Colonic mucosa (tissue), 4 donors: ENCODE measurements around the gene FPR3. TPM values are rescaled to one million over a fixed set of nuclear protein-coding genes. Genes with fewer than 3 reads are reported as not detected.
"Not testable (repeated sequence)": the region's sequence is repeated elsewhere in the genome, so short reads cannot be mapped to it uniquely, and the experiment has no call there.

Experiments
- DNase-seq: peaks from one replicate; pipeline ENCODE4 v3.0.0-alpha.2; 2020
- H3K27ac ChIP-seq: fragments of 200-600 bp; one replicate; pipeline ENCODE4 v1.8.0; 2021
- H3K27me3 ChIP-seq: fragments of 200-600 bp; one replicate; pipeline ENCODE4 v1.8.0; 2021
- H3K36me3 ChIP-seq: fragments of 200-600 bp; one replicate; pipeline ENCODE4 v1.8.0; 2021
- H3K4me1 ChIP-seq: fragments of 200-600 bp; one replicate; pipeline ENCODE4 v1.8.0; 2021; ENCODE audit warnings: mild to moderate bottlenecking
- H3K4me3 ChIP-seq: fragments of 200-600 bp; one replicate; pipeline ENCODE4 v1.8.0; 2021
- H3K9ac ChIP-seq, 2 donors: one replicate each; pipeline ENCODE4 v1.7.0; 2013; ENCODE audit warnings: control low read depth in 2 of 2, low read depth in 2 of 2, low read length in 2 of 2
- H3K9me3 ChIP-seq: fragments of 200-600 bp; one replicate; pipeline ENCODE4 v1.8.0; 2021
- intact Hi-C: fragments of 100-400 bp; cut with DNase I; formaldehyde crosslinking; loops from one replicate; pipeline ENCODE4 v1.14.1; 2022
- total RNA-seq, 2 donors: library from RNA; stranded (reverse); fragmentation: NEBNext Ultra II Directional in 1 of 2; extraction: Animal tissue kit (Norgen Biotek cat#: 25700) in 1 of 2; gene quantifications; one replicate each; pipeline ENCODE4 v1.2.1, GENCODE V29; 2021
- TF ChIP-seq, protein P1 (sequence below): fragments of 200-600 bp; IDR thresholded peaks from one replicate; pipeline ENCODE4 v1.8.0; 2022; ENCODE audit warnings: antibody characterized with exemption, mild to moderate bottlenecking
- donor health status: healthy.
- donor health status: DM: no; HTN: no; CAD: no.
- donor health status: DM: no; HTN: no; CAD: no.

The FPR3 gene
- total RNA-seq, 2 donors from 2014 or later: 1.3 to 7.1 TPM

DNA sequence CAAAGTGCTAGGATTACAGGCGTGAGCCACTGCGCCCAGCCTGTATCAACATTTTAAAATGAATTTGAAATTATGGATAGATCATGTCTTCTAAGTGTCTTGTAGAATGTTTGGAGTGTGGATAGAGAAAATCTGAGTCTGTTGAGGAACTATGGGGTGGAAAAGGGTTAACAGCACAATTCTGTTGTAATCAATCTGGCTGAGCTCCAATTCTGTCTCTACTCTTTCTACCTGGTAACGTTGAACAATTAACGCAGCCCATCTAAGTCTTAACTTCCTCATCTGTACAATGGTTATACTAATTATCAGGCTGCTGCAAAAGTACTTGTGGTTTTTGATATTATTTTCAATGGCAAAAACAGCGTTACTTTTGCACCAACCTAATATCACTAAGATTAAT lies 29.9 kb upstream of the FPR3 start:
- Histone ChIP-seq H3K36me3 (no peaks in the 10 kb centered on the region), H3K9ac (no peak overlapping the region), H3K27ac (no peak overlapping the region), H3K9me3 (no peaks in the 10 kb centered on the region), H3K4me3 (no peak overlapping the region), H3K27me3 (no peaks in the 10 kb centered on the region), H3K4me1 (no peaks in the 10 kb centered on the region)
- intact Hi-C loops: no loop called here
- no peak for DNase-seq
- TF ChIP-seq, protein P1, sequence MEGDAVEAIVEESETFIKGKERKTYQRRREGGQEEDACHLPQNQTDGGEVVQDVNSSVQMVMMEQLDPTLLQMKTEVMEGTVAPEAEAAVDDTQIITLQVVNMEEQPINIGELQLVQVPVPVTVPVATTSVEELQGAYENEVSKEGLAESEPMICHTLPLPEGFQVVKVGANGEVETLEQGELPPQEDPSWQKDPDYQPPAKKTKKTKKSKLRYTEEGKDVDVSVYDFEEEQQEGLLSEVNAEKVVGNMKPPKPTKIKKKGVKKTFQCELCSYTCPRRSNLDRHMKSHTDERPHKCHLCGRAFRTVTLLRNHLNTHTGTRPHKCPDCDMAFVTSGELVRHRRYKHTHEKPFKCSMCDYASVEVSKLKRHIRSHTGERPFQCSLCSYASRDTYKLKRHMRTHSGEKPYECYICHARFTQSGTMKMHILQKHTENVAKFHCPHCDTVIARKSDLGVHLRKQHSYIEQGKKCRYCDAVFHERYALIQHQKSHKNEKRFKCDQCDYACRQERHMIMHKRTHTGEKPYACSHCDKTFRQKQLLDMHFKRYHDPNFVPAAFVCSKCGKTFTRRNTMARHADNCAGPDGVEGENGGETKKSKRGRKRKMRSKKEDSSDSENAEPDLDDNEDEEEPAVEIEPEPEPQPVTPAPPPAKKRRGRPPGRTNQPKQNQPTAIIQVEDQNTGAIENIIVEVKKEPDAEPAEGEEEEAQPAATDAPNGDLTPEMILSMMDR: no peak

DNA sequence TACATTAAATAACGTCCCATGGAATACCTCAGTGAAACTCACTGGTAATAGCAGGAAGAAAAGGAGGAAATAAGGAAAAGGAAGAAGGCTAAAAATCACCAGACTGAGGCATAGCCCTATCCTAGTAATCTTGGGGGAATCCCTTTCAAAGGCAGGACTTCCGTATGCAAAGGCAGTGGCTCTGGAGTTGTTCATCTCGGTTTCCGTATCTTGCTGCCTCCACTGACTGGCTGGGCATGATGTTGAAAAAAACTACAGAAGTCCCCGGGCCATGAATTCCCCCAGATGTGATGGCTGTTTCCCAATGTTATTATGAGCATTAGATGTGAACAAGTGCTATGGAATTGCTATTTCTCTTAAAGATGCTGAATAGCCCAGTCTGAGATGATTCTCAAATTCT lies 28.5 kb upstream of the FPR3 start:
- Histone ChIP-seq H3K27ac (no peak overlapping the region), H3K9ac (no peak overlapping the region), H3K4me3 (no peak overlapping the region), H3K4me1 (no peaks in the 10 kb centered on the region), H3K9me3 (no peaks in the 10 kb centered on the region), H3K36me3 (no peaks in the 10 kb centered on the region), H3K27me3 (no peaks in the 10 kb centered on the region)
- no peak for DNase-seq
- TF ChIP-seq, protein P1: no peak
- intact Hi-C loops: no loop called here

DNA sequence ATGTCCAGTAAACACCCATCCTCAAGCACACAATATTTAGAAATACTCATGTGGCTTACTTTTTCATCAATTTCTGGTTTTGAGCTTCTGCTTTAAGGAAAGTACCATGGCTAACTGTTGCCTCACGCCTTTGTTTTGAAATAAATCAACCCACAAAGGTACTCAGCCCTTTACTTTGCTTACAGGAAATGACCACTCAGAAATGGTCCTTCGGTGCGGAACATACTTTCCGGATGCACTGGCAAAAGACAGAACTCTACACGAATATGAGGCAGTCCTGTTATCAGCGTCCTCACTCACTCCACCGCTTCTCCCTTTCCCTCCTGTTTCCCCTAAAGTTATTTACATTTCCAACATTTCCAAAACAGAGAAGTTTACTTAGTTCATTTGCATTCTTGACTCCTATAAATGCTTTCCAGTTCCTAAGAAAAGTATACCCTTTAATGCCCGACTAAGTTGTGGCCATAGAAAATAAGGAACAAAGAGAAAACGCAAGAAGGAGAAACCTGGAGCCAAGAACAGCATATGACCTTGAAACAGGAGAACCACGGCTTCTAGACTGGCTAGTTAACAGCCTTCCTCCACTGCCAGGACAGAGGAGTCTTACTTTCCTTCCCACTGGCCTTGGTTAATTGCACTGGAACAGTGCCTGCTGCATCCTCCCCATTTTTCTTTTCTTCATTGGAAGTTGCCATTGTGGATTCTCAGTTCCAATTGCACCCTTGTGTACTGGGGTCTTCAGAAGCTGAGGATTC lies 23.4 kb upstream of the FPR3 start:
- Histone ChIP-seq H3K36me3 (no peaks in the 10 kb centered on the region), H3K4me3 (no peak overlapping the region), H3K9me3 (no peaks in the 10 kb centered on the region), H3K27me3 (no peaks in the 10 kb centered on the region), H3K27ac (no peak overlapping the region), H3K9ac (no peak overlapping the region), H3K4me1 (no peaks in the 10 kb centered on the region)
- TF ChIP-seq, protein P1: no peak
- intact Hi-C loops: loop anchor here (10.0 kb wide), 1 partner anchor 117 kb away; no protein-coding TSS in a partner anchor
- no peak for DNase-seq

DNA sequence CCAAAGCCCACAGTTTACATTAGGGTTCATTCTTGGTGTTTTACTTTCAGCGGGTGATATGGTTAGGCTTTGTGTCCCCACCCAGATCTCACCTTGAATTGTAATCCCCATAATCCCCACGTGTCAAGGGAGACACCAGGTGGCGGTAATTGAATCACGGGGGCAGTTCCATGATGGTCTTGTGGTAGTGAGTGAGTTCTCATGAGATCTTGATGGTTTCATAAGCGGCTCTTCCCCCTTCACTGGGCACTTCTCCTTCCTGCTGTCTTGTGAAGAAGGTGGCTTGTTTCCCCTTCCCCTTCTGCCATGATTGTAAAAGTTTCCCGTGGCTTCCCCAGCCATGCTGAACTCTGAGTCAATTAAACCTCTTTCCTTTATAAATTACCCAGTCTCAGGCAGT lies 22.0 kb upstream of the FPR3 start:
- Histone ChIP-seq H3K27me3 (no peaks in the 10 kb centered on the region), H3K36me3 (no peaks in the 10 kb centered on the region), H3K9me3 (no peaks in the 10 kb centered on the region), H3K4me1 (no peaks in the 10 kb centered on the region), H3K9ac (no peak overlapping the region), H3K4me3 (no peak overlapping the region), H3K27ac (no peak overlapping the region)
- intact Hi-C loops: loop anchor here (10.0 kb wide), 1 partner anchor 118 kb away; no protein-coding TSS in a partner anchor
- TF ChIP-seq, protein P1: no peak
- DNase-seq: no peak

DNA sequence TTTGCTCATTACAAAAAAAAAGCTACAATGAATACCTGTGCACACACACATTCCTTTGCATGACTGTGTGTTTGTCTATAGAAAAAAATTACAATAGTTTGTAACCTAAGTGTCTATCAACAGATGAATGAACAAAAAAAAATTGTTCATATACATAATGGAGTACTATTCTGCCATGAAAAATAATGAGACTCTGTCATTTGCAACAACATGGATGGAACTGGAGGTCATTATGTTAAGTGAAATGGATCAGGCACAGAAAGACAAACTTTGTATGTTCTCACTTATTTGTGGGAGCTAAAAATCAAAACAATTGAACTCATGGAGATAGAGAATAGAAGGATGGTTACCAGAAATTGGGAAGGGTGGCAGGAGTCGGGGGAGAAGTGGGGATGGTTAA lies 18.4 kb upstream of the FPR3 start:
- H3K36me3 ChIP-seq, H3K9ac ChIP-seq, H3K27me3 ChIP-seq, H3K4me3 ChIP-seq, H3K27ac ChIP-seq, DNase-seq, H3K9me3 ChIP-seq, H3K4me1 ChIP-seq: not testable (repeated sequence)
- intact Hi-C loops: loop anchor here (10.0 kb wide), 1 partner anchor 122 kb away; no protein-coding TSS in a partner anchor
